Chondrocyte (in vitro differentiated cells): Measurements from ENCODE around the gene CPSF7. TPM values are rescaled to one million over a fixed set of nuclear protein-coding genes. Genes with fewer than 3 reads are reported as not detected.
A peak's percentile ranks its signal among the peaks of the same experiment; 100 is the strongest.

Experiments
- DNase-seq: peaks from one replicate; pipeline ENCODE4 v3.0.0; 2021; ENCODE audit warnings: mixed read lengths, low spot score
- H3K27ac Mint-ChIP-seq: one replicate; pipeline ENCODE4 v1.8.0; 2021; ENCODE audit warnings: mild to moderate bottlenecking, moderate library complexity, mixed read lengths; ENCODE audit not compliant: unreplicated experiment
- H3K27me3 Mint-ChIP-seq: 2 replicates; pipeline ENCODE4 v1.8.0; 2021; ENCODE audit warnings: low read depth, mixed read lengths
- H3K36me3 Mint-ChIP-seq: 2 replicates; pipeline ENCODE4 v1.8.0; 2021; ENCODE audit warnings: low read depth, mixed read lengths
- H3K4me1 Mint-ChIP-seq: 2 replicates; pipeline ENCODE4 v1.8.0; 2021; ENCODE audit warnings: low read depth, mild to moderate bottlenecking, mixed read lengths
- H3K4me3 Mint-ChIP-seq: one replicate; pipeline ENCODE4 v1.8.0; 2021; ENCODE audit warnings: mild to moderate bottlenecking, moderate library complexity, mixed read lengths; ENCODE audit not compliant: unreplicated experiment
- H3K9me3 Mint-ChIP-seq: 2 replicates; pipeline ENCODE4 v1.8.0; 2021; ENCODE audit warnings: low read depth, mixed read lengths
- CTCF ChIP-seq: fragments of 200-600 bp; sonication (generic); IDR thresholded peaks from 2 replicates; pipeline ENCODE4 v1.5.0; 2021; ENCODE audit warnings: antibody characterized with exemption, mild to moderate bottlenecking, moderate library complexity
- total RNA-seq: library from RNA; stranded (reverse); gene quantifications from 3 replicates; pipeline ENCODE4 v1.2.1, GENCODE V29; 2021

Gene CPSF7
- total RNA-seq, 1 donor from 2014 or later = 61.2 TPM

- H3K27ac Mint-ChIP-seq = no peak overlapping the region
- H3K4me3 Mint-ChIP-seq = no peak overlapping the region
- H3K27me3 Mint-ChIP-seq = no peaks in the 10 kb centered on the region
These were observed 72.4 kb downstream of the CPSF7 start for GRCh38 chr11:61357233-61357893.

GRCh38 chr11:61356706-61357105, 73.1 kb downstream of the CPSF7 start:
- no peak for DNase-seq
- no peak overlapping the region for H3K4me3 Mint-ChIP-seq
- H3K4me1 Mint-ChIP-seq = peaks cover 17% of the 10 kb centered on the region
- H3K36me3 Mint-ChIP-seq = peaks cover 11% of the 10 kb centered on the region
- no peak for TF ChIP-seq CTCF
- H3K9me3 Mint-ChIP-seq = no peaks in the 10 kb centered on the region
- peak overlapping the region; percentile 55 for H3K27ac Mint-ChIP-seq
- H3K27me3 Mint-ChIP-seq = no peaks in the 10 kb centered on the region

More at GRCh38 chr11:61357233-61357893, 72.4 kb downstream of the CPSF7 start:
- no peak for TF ChIP-seq CTCF
- H3K9me3 Mint-ChIP-seq = no peaks in the 10 kb centered on the region
- H3K4me1 Mint-ChIP-seq = peaks cover 17% of the 10 kb centered on the region
- DNase-seq = no peak
- peaks cover 11% of the 10 kb centered on the region for H3K36me3 Mint-ChIP-seq

GRCh38 chr11:61354208-61354607, 75.6 kb downstream of the CPSF7 start:
- no peak for TF ChIP-seq CTCF
- Mint-ChIP-seq H3K36me3 (peaks cover 19% of the 10 kb centered on the region), H3K4me3 (no peak overlapping the region), H3K27me3 (no peaks in the 10 kb centered on the region), H3K27ac (no peak overlapping the region), H3K9me3 (no peaks in the 10 kb centered on the region), H3K4me1 (peaks cover under 1% of the 10 kb centered on the region)
- no peak for DNase-seq

- Mint-ChIP-seq H3K4me3 (no peak overlapping the region), H3K27me3 (no peaks in the 10 kb centered on the region), H3K9me3 (no peaks in the 10 kb centered on the region), H3K27ac (no peak overlapping the region), H3K36me3 (peaks cover 22% of the 10 kb centered on the region), H3K4me1 (no peaks in the 10 kb centered on the region)
- TF ChIP-seq CTCF = no peak
- no peak for DNase-seq
These were observed 76.4 kb downstream of the CPSF7 start for GRCh38 chr11:61353131-61354067.

Other genes with a start within 250 kb of the CPSF7 start
- not detected in 3 replicates for gene PGA3, start 226.5 kb downstream of the CPSF7 start, total RNA-seq
- not detected in 3 replicates for gene PGA4, start 207.6 kb downstream of the CPSF7 start, total RNA-seq
- gene PGA5, start 188.8 kb downstream of the CPSF7 start, total RNA-seq = not detected in 3 replicates
- 2.4 to 4.1 TPM (median 3.6 TPM) in 3 replicates for gene VWCE, start 134.7 kb downstream of the CPSF7 start, total RNA-seq
- 188 to 264 TPM (median 194 TPM) in 3 replicates for gene DDB1, start 96.9 kb downstream of the CPSF7 start, total RNA-seq
- gene TKFC, start 96.7 kb downstream of the CPSF7 start, total RNA-seq = 31.9 to 41.4 TPM (median 32.2 TPM) in 3 replicates
- 40.8 to 60.0 TPM (median 41.4 TPM) in 3 replicates for gene CYB561A3, start 68.1 kb downstream of the CPSF7 start, total RNA-seq
- gene TMEM138, start 67.6 kb downstream of the CPSF7 start, total RNA-seq = 39.2 to 60.0 TPM (median 46.7 TPM) in 3 replicates
- 9.3 to 14.4 TPM (median 9.8 TPM) in 3 replicates for gene TMEM216, start 37.4 kb downstream of the CPSF7 start, total RNA-seq
- 33.8 to 34.8 TPM (median 34.5 TPM) in 3 replicates for gene SDHAF2, start 149 bp upstream of the CPSF7 start, total RNA-seq
- 0.10 TPM in 1 of 3 replicates, not detected in the others for gene LRRC10B, start 78.8 kb upstream of the CPSF7 start, total RNA-seq
- 0.92 to 2.0 TPM (median 1.5 TPM) in 3 replicates for gene SYT7, start 151.1 kb upstream of the CPSF7 start, total RNA-seq